ENCODE data around the gene NAT10.
"Not testable (repeated sequence)": the region's sequence is repeated elsewhere in the genome, so short reads cannot be mapped to it uniquely, and the experiment has no call there.

The NAT10 gene

DNA sequence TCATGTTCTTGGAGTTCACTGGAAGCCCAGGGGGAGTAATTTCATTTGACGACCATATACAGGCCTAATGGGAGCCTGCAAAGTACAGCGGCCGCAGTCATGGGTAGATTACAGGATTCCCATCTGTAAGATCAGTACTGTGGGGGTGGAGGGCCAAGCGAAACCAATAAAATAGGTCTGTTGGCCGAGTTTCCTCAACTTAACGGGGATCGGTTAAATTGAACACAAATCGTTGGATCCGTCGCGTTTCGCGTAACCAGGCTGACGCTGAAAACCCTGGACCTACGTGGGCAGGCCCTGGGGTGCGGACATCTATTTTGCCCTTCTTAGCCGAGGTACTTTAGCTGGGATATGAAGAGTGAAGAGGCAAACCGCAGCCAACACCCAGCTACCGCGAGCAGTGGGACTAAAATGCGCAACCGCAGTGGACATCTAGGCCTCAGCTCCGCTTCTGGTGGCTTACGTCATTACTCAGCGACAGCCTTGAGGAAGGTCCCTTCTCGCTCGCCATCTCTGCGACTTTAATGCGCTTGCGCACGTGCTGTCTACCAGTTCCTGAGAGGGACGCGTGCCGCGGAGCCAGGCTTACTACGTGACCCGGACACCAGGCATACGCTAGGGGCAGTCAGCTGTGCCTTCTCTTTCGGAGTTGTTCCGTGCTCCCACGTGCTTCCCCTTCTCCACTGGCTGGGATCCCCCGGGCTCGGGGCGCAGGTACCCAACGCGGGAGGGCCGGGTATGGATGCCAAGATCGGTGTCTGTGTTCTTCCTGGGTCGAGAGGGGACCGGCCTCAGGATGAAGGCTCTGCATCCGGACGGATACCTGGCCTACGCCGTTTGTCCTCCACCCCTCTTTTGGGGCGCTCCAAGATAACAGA, at the start of gene NAT10:
NAT10 (plus strand) TSS at position 551 of the 878 bp plus-strand sequence. CDS start 2,597 bp downstream, outside the sequence.
- FAIRE-seq: no peak

DNA sequence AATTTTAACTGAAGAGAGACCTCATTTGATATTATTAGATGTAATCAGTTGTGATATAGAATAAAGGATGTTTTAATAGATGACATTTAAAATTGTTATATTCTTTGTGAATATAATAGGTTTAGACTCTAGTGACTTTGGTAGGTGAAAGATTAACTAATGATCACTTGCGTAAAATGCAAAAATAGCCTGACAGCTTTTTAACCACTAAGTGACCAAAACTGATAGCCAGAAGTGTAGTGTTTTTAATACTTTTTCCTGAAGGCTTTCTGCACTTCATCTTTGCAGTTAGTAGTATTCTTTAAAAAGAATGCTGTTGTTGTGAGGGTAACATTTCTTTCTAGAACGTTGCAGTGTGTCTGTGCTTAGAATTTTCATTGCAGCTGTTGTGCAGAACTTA, 48.8 kb upstream of the NAT10 start:
- FAIRE-seq: no peak

DNA sequence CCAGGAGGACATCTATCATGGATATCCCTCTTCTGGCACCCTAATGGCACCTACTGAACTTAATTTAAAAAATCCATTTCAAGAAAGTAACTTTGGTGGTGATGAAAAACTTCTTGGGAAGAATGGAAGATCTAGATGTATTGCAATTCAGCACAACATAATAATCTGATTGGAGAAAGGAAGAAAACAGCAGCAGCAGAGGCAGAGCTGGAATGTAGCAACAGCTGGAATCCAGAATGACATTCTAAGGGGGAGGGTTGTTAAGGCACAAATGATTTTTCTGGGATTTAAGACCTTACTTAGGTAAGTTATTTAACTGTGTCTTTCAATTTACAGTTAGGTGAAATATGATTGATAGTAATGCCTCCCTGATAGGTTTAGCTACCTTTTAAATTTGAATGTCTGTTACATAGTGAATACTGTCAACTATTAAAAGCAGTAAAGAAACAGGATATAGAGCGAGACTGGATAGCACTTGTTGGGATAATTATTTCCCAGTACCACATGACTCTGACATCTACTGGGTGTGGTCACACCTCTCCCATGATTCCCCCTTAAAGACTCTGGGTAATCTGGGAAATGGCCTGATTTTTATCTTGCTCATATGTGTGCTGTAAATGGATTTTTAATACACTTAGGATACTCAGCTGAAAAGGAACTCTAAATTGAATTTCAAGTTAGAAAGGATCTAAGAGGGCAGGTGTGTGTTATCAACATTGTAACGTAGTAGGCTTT, 42.2 kb upstream of the NAT10 start:
- no peak for FAIRE-seq

DNA sequence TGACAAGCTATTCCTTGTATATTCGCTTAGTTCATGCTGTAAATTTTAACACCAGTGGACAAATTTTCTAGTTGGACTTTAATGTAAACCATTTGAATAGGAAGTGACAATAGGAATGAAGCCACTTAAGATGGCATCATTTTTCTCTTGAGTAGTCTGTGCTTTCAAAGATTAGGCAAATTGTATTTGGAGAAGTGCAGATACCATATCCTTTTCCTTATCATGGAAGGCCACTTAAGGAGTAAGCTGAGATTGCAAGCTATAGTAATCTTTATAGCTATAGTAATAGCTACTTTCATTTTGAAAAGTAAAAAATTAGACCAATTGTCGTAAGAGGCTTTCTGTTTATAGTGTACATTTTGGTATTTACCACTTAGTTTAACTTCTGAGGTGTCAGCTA, 41.1 kb upstream of the NAT10 start:
- FAIRE-seq: no peak

DNA sequence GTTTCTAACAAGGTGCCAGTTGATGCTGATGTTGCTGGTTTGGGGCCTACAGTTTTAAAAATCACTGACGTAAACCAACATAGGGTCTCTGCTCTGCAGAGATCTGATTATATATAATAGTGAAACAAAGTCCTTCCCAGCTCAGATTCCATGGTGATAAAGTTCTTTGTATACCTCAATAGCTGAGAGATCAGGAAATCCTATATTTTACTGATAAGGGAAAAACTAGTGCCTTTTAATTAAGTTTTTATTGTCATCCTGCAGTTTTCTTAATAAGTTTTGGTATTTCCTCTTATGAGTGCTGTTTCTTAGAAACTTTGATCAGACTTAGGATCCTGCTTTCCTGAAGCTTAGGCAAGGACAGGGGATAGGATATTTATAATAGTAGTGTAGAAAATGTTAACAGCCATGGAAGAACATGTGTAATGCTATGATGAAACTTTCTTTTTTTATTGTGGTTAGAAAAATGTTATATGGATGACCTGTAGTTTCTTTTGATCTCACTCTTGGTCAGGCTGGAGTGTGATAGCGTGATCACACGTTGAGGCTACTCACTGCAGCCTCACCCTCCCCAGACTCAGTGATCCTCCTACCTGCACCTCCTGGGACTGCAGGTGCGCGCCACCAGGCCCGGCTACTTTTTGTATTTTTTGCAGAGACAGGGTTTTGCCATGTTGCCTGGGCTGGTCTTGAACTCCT, 39.8 kb upstream of the NAT10 start:
- no peak for FAIRE-seq

DNA sequence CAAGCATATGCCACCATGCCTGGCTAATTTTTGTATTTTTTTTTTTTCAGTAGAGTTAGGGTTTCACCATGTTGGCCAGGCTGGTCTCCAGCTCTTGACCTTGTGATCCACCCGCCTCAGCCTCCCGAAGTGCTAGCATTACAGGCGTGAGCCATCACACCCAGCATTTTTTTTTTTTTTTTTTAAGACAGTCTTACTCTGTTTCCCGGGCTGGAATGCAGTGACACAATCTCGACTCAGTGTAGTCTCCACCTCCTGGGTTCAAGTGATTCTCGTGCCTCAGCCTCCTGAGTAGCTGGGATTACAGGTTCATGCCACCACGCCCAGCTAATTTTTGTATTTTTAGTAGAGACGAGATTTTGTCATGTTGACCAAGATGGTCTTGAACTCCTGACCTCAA, 38.7 kb upstream of the NAT10 start:
- FAIRE-seq: not testable (repeated sequence)

DNA sequence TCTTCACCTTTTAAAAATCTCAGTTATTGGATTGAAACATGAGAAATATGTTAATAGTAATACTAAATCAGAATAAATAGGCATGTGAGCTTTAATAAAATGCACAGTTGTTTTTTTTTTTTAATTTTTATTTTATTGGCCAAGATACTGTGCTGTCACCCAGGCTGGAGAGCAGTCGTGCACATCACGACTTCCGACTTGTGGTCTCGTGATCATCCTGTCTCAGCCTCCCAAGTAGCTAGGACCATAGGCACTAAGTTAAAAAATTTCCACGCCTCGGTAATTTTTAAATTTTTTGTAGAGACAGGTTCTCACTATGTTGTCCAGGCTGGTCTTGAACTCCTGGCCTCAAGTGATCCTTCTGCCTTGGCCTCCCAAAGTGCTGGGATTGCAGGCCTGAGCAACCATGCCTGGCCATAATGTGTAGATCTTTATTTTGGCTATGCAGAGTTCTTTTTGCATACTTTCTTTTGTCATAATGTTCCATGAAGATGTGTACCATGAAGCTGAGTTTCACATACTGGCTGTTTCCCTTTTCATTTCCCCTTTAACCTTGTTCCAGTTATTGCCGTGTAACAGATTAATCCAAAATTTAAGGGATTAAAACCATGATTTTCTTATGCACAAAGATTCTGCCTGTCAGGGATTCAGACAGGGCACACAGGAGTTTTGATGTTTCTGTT, 37.9 kb upstream of the NAT10 start:
- FAIRE-seq: no peak

DNA sequence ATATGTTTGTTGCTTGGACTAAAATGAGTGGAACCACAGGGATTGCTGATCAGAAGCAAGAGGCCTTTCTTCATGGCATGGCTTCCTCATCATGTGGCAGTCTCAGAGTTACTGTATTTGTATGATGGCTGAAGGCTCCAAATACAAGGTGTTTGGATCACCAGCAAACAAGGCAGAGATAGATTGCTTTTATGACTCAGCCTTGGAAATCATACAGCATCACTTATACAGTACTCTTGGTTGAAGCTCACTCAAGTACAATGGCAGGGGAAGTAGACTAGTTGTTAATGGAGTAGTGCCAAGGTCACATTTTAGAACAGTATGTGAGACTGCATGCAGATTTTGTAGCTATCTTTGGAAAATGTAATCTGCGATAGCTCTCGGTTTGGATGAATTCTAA, 37.3 kb upstream of the NAT10 start:
- no peak for FAIRE-seq

DNA sequence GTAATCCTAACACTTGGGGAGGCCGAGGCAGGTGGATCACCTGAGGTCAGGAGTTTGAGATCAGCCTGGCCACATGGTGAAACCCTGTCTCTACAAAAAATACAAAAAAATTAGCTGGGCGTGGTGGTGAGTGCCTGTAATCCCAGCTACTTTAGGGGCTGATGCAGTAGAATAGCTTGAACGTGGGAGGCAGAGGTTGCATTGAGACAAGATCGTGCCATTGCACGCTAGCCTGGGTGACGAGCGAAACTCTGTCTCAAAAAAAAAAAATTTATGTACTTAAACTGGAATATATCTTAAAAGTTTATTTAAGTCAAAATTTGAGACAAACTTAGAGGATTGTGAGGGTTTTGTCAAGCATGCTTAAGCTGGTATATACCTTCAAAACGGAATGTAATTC, 34.1 kb upstream of the NAT10 start:
- FAIRE-seq: not testable (repeated sequence)

DNA sequence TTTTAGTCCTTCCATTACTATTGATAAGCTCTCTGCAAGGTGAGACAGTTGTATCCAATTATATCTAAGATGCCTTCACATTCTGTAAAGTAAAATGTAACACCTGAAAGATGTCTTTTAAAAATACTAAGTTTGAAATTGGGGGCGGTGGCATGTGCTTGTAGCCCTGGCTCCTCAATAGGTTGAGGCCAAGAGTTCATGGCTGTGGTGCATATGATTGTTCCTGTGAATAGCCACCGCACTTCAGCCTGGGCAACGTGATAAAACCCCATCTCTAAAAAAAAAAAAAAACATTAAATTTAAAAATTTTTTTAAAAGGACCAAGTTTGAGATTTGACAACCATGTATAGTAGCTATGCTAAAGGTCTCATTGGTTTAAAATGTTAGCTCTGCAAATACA, 33.4 kb upstream of the NAT10 start:
- FAIRE-seq: no peak

DNA sequence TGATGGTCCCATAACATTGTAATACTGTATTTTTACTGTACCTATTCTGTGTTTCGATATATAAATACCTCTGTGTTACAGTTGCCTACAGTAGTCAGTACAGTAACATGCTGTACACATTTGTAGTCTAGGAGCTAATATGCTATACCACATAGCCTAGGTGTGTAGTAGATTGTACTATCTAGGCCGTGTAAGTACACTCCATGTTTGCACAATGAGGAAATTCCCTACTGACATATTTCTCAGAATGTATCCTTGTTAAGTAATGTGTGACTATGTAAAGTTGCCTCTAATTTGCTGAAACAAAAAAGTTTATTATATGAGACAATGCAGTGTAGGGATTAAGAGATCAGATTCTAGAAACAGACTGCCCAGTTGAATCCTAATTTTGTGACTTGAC, 32.6 kb upstream of the NAT10 start:
- FAIRE-seq: no peak

DNA sequence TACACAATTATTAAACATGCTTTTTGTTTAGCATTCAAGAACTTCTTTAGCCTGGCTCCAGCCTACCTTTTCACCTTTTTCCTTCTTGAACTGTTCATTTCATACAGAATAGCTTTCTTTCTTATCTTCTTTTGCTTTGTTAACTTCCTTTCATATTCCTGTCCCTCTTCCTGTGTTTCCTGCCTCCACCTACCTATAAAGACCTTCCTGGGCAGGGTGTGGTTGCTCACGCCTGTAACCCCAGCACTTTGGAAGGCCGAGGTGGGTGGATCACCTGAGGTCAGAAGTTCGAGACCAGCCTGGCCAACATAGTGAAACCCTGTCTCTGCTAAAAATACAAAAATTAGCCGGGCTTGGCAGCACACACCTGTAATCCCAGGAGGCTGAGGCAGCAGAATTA, 31.0 kb upstream of the NAT10 start:
- no peak for FAIRE-seq

DNA sequence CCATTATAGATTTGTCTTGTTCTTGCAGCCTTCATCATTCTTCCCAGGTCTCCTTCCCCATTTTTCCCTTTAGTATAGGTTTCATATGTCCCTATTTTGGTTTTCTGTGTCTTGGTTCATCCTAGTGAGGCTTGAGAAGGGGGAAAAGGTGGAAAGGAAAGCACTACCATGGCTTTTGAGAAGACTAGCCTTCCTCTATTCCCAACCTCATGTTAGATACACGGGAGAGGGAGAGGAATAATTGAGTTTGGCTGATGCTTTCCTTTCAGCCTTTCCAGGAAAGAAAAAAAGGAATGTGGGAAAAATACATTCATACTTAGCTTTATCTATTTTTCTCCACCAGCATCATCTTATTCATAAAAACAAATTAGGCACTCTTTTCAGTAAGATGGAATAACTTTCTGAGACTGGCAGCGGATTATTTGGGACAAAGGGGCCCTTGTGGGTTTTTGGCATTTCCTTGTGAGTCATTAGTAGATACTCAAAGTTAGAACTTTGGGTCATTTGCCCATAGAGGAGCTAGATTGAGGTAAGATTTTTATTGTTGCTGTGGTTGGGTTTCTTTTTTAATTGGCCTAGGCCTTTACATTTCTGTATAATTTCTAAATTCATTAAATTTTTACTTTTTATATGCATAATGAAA, 30.1 kb upstream of the NAT10 start:
- no peak for FAIRE-seq

DNA sequence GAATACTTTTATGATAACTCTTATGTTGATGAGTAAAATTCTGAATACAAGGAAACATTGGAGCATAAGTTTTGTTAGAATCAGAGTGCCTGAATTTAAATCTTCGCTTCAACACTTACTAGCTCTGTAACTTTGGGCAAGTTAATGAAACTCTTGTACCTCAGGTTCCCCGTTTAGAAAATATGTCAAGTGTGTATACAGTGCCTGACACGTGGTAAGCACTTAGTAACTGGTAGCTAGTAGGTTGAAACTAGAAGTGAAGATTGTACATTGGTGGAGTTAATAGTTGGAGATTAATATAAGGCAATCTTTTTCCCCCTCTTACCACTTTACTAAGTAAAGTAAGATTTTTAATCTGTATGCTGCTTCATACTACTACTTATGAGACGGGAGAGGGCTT, 24.8 kb upstream of the NAT10 start:
- no peak for FAIRE-seq

DNA sequence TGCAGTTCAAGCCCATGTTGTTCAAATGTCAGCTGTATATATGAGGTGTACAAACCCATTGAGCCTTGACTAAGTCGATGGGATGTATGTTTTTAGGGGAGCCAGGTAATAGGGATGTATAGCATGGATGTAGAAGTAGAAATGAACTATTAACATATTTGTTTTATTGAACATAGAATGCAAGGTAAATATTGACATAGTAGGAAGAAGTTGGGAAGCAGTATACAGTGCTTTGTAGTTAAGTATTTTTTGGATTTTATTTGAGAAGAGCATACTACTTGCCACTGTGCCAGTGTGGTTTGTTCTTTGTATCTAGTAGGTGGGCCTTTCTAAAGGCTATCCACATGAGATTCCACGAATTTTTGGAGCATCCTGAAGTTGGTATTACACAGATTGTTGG, 20.8 kb upstream of the NAT10 start:
- no peak for FAIRE-seq

DNA sequence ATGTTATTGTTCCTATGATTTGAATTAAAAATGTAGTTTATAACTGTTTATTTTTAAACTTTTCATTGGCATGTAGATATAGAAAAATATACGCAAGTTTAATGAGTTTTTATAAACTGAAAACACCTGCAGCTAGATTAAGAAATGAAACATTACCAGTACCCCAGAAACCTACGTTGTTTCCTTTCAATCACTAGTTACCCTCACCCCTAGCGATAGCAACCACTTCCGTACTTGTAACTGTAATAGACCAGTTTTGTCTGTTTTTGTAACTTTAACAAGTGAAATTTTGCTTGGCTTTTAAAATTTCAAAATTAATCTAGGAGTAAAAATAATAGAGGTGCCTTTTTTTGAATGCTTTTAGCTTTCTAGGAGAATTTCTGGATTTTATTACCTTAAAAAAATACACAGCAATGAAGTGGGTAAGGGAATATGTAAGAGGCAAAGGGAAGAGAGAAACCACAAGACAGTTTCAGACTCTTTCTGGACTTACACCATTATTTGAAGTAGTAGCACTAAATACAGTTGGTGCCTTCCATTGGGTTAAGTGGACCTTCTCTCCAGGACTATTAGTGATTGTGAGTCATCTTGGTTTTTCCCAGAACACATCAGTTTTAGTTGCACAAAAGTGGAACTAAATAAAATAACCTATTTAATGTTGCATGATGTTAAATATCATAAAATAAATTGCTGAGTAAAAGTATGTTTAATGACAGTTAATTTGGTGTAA, 18.7 kb upstream of the NAT10 start:
- peak; percentile 41 for FAIRE-seq

DNA sequence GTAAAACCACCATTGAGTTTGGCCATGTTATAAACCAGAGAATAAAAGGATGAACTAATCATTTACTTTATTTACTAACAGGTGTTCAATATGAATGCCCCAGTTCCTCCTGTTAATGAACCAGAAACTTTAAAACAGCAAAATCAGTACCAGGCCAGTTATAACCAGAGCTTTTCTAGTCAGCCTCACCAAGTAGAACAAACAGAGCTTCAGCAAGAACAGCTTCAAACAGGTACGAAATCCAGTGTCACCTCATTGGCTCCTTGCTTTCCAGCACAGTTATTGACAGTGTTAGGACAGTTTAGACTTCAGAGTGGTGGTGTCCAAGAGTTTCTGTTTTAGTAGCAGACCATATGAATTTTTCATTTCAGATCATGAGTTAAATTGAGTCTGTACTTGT, 13.6 kb upstream of the NAT10 start:
- FAIRE-seq: no peak

DNA sequence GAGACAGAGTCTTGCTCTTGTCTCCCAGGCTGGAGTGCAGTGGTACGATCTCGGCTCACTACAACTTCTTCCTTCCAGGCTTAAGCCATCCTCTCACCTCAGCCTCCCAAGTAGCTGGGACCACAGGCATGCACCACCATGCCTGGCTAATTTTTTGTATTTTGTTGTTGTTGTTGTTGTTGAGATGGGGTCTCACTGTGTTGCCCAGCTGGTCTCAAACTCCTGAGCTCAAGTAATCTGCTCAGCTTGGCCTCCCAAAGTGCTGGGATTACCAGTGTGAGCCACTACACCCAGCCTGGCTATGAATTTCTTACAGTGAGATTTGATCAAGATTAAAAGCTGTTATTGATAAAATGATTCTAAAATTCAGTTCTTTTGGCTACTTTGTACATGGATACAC, 10.5 kb upstream of the NAT10 start:
- not testable (repeated sequence) for FAIRE-seq

DNA sequence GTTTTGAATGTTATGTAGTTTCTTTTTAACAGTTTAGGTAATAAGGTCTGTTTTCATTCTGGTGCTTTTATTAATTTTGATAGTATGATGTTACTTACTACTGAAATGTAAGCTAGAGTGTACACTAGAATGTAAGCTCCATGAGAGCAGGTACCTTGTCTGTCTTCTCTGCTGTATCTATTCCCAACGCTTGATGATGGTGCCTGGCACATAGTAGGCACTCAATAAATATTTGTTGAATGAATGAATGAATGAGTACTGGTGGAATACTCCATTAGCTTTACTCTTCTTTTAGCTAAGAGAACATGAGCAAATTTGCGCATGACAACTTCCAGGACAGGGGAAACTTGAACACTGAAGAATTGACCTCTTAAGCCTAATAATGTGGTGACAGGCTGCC, 6.6 kb upstream of the NAT10 start:
- FAIRE-seq: no peak

DNA sequence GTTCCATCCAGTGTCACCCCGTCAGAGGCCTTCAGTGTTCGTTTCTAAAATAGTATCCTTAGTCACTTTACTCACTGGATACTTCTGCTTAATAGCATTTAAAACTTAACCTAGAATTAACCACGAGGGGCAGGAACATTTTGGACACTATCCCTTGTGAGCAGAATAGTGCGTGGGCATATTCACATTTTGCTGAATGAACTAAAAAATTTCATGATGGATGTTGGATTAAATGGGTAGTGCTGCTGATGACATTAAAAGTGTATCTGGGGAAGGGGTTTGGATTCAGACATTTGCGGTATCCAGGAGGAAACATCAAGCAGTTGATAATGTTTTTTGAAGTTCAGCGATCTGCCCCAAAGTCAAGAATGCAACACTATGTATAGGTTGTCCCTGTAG, 750 bp upstream of the NAT10 start:
- FAIRE-seq: no peak

DNA sequence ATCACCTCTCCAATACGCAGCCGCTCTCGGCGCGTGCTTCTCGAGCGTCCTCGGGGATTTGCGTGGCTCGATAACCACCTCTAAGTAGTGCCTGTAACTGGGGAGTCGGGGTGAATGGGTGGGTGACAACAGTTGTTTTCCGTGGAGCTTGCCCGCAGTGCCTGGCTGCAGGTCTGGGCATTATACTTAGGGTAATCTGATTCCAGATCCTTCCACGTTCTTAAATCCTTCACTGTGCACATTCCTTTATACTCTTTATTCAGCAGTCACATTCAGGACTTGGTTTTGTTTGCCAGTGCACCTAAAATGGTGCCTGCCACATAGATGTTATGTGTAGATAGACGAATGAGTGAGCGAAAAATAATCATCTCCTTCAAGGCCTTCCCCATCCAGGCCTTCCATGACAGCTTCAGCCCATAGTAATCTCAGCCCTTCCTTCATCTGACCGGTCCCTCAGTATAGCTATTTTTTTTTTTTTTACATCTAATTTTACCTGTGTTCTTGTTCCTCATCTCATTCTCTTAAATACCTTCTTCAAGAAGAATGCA, 602 bp downstream of the NAT10 start:
- no peak for FAIRE-seq

Data from colon (tissue), 2 donors.